LoVo (cell line): ENCODE data around the gene LRRC4C.

Source experiments
- DNase-seq: peaks from one replicate; pipeline ENCODE4 v3.0.0-alpha.2; 2016; ENCODE audit warnings: low spot score

The LRRC4C gene

GRCh38 chr11:41323446-41323845 is 136.0 kb downstream of the LRRC4C start:
- no peak for DNase-seq

GRCh38 chr11:41320653-41321052 is 138.8 kb downstream of the LRRC4C start:
- no peak for DNase-seq

GRCh38 chr11:41320238-41320637 is 139.2 kb downstream of the LRRC4C start:
- DNase-seq, result no peak

- no peak for DNase-seq
These were observed 140.0 kb downstream of the LRRC4C start for GRCh38 chr11:41319434-41319833.

GRCh38 chr11:41316751-41317150 is 142.7 kb downstream of the LRRC4C start:
- DNase-seq, result no peak

GRCh38 chr11:41313226-41313625 is 146.2 kb downstream of the LRRC4C start:
- no peak for DNase-seq

GRCh38 chr11:41309716-41310115 is 149.7 kb downstream of the LRRC4C start:
- no peak for DNase-seq

GRCh38 chr11:41309111-41309522 is 150.3 kb downstream of the LRRC4C start:
- no peak for DNase-seq

- DNase-seq, result no peak
These were observed 151.2 kb downstream of the LRRC4C start for GRCh38 chr11:41308286-41308685.

GRCh38 chr11:41307296-41308080 is 152.0 kb downstream of the LRRC4C start:
- DNase-seq, result no peak

- DNase-seq, result no peak
These were observed 153.0 kb downstream of the LRRC4C start for GRCh38 chr11:41306431-41306830.

GRCh38 chr11:41301023-41301422 is 158.4 kb downstream of the LRRC4C start:
- DNase-seq, result no peak

GRCh38 chr11:41289408-41289807 is 170.0 kb downstream of the LRRC4C start:
- no peak for DNase-seq

- DNase-seq, result no peak
These were observed 172.7 kb downstream of the LRRC4C start for GRCh38 chr11:41286751-41287150.

- DNase-seq, result no peak
These were observed 175.1 kb downstream of the LRRC4C start for GRCh38 chr11:41284354-41284753.

- no peak for DNase-seq
These were observed 176.1 kb downstream of the LRRC4C start for GRCh38 chr11:41283191-41283930.

- no peak for DNase-seq
These were observed 177.1 kb downstream of the LRRC4C start for GRCh38 chr11:41282395-41282794.

- DNase-seq, result no peak
These were observed 178.2 kb downstream of the LRRC4C start for GRCh38 chr11:41281131-41281742.

- no peak for DNase-seq
These were observed 184.6 kb downstream of the LRRC4C start for GRCh38 chr11:41274831-41275230.

GRCh38 chr11:41273908-41274307 is 185.5 kb downstream of the LRRC4C start:
- no peak for DNase-seq

GRCh38 chr11:41267451-41267850 is 192.0 kb downstream of the LRRC4C start:
- DNase-seq, result no peak

- no peak for DNase-seq
These were observed 203.4 kb downstream of the LRRC4C start for GRCh38 chr11:41256041-41256440.

- no peak for DNase-seq
These were observed 204.5 kb downstream of the LRRC4C start for GRCh38 chr11:41254966-41255365.
